Mesothelial cell of epicardium (in vitro differentiated cells): ENCODE data around the gene TEX30. TPM values are rescaled to one million over a fixed set of nuclear protein-coding genes. Genes with fewer than 3 reads are reported as not detected.

Source experiments
- DNase-seq, 2 experiments: peaks; one replicate each; pipeline ENCODE4 v3.0.0; 2021; ENCODE audit warnings: low spot score in 2 of 2; ENCODE audit not compliant: unreplicated experiment in 2 of 2
- H3K27ac Mint-ChIP-seq: 2 replicates; pipeline ENCODE4 v1.8.0; 2021; ENCODE audit warnings: mixed read lengths
- H3K27me3 Mint-ChIP-seq: 2 replicates; pipeline ENCODE4 v1.8.0; 2021; ENCODE audit warnings: low read depth, mixed read lengths
- H3K36me3 Mint-ChIP-seq: 2 replicates; pipeline ENCODE4 v1.8.0; 2021; ENCODE audit warnings: mixed read lengths
- H3K4me1 Mint-ChIP-seq: 2 replicates; pipeline ENCODE4 v1.8.0; 2021; ENCODE audit warnings: mixed read lengths
- H3K4me3 Mint-ChIP-seq: 2 replicates; pipeline ENCODE4 v1.8.0; 2021; ENCODE audit warnings: mild to moderate bottlenecking, moderate library complexity, mixed read lengths
- H3K9me3 Mint-ChIP-seq: 2 replicates; pipeline ENCODE4 v1.8.0; 2021; ENCODE audit warnings: mixed read lengths
- total RNA-seq: library from RNA; stranded (reverse); gene quantifications from 3 replicates; pipeline ENCODE4 v1.2.1, GENCODE V29; 2021
- TF ChIP-seq, protein P1 (sequence below): fragments of 200-600 bp; sonication (generic); IDR thresholded peaks from one replicate; pipeline ENCODE4 v1.5.0; 2021; ENCODE audit warnings: antibody characterized with exemption; ENCODE audit not compliant: unreplicated experiment

Gene TEX30
- total RNA-seq: 7.8 to 8.6 TPM (median 8.1 TPM) in 3 replicates

DNA sequence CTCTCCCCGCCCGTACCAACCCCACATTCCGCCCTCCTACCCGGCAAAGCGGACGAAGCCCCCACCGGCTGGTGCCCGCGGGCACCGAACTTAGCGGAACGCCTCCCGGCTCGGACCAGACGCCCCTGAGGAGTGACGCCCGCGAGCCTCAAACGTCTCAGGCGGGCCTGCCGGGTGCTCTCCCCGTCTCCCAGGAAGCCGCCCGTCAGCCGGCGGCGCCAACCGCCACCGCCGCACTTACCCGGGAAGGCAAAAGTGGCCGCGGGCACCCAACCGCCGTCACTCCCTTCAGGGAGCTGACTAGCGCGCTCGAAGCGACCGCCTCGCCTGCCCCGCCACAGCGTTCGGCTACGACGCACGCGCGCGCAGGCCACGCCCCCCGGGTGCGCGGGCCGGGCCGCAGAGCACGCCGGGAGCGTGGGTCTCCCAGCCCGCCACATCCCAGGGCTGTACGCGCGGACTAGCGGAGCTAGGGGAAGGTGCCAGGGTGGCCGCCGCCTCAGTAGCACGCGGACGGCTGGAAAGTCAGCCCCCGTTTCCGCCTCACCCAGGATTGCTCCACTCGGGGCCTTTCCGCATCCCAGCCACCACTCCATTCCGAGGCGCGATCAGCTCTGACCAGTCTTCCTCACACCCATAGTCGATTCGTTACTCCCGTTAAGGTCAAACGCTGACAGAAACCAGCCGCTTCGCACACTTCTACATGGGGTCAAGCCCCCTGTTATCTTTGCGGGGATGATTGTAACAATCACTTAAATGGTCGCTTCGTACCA lies at the start of gene TEX30:
TEX30 (minus strand) TSS at position 346 of the 773 bp plus-strand sequence. CDS start 3,760 bp downstream, outside the sequence.
- TF ChIP-seq, protein P1, sequence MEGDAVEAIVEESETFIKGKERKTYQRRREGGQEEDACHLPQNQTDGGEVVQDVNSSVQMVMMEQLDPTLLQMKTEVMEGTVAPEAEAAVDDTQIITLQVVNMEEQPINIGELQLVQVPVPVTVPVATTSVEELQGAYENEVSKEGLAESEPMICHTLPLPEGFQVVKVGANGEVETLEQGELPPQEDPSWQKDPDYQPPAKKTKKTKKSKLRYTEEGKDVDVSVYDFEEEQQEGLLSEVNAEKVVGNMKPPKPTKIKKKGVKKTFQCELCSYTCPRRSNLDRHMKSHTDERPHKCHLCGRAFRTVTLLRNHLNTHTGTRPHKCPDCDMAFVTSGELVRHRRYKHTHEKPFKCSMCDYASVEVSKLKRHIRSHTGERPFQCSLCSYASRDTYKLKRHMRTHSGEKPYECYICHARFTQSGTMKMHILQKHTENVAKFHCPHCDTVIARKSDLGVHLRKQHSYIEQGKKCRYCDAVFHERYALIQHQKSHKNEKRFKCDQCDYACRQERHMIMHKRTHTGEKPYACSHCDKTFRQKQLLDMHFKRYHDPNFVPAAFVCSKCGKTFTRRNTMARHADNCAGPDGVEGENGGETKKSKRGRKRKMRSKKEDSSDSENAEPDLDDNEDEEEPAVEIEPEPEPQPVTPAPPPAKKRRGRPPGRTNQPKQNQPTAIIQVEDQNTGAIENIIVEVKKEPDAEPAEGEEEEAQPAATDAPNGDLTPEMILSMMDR: no peak
- Mint-ChIP-seq H3K27ac (peak within 1 kb of the TSS; percentile 71), H3K4me1 (peaks cover 14% of the 10 kb centered on the region), H3K27me3 (no peaks in the 10 kb centered on the region), H3K9me3 (no peaks in the 10 kb centered on the region), H3K4me3 (peak within 1 kb of the TSS; percentile 88), H3K36me3 (no peaks in the 10 kb centered on the region)
- peak; percentile 78 to 89 for DNase-seq

DNA sequence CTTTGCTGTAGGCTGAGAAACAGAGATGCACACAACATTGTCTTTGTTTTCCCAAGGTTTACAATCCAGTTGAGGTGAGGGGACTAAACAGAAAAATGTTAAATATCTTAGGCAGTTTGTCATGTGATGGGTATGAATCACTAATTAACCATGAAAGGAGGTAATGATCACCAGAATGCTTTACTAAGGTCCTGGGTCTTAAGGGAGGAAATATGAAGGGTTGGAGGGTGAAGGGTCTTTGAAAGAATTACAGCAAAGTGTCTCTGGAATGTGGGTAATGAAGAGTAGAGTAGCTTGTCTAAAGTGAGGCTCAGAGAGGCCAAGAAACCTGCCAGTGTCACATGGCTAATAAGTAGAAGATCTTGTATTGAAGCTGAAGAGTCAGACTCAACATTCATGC lies 44.3 kb upstream of the TEX30 start:
- Mint-ChIP-seq H3K4me3 (no peak overlapping the region), H3K27ac (peak overlapping the region; percentile 48), H3K27me3 (no peaks in the 10 kb centered on the region), H3K9me3 (peaks cover 4% of the 10 kb centered on the region), H3K36me3 (peaks cover 35% of the 10 kb centered on the region), H3K4me1 (peaks cover 35% of the 10 kb centered on the region)
- TF ChIP-seq, protein P1: no peak
- DNase-seq: no peak

- TF ChIP-seq, protein P1: no peak
- Mint-ChIP-seq H3K4me1 (peaks cover 42% of the 10 kb centered on the region), H3K36me3 (peaks cover 30% of the 10 kb centered on the region), H3K27me3 (no peaks in the 10 kb centered on the region), H3K9me3 (peaks cover under 1% of the 10 kb centered on the region), H3K27ac (peak overlapping the region; percentile 70), H3K4me3 (no peak overlapping the region)
- DNase-seq: no peak
Measured at GRCh38 chr13:102817241-102817640, 43.7 kb upstream of the TEX30 start.

DNA sequence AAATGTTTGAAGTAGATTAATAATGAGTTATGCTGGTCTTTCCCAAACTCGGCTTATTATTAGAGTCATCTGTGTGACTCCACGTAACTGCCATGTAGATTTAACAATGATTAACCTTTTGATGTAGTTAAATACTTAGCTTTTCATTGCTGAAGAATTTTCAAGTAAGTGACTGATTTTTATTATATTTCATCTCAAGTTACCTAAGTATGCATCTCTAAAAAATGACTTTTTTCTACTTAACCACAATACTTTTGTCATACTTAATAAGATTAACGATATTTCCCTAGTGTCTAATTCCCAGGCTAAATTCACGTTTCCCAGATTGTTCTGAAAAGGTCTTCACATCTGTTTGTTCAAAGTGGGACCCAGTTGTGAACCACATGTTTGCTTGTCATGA lies 43.1 kb upstream of the TEX30 start:
- H3K27ac Mint-ChIP-seq: peak overlapping the region; percentile 70
- H3K36me3 Mint-ChIP-seq: peaks cover 30% of the 10 kb centered on the region
- DNase-seq: no peak
- TF ChIP-seq, protein P1: no peak
- H3K9me3 Mint-ChIP-seq: peaks cover 6% of the 10 kb centered on the region
- no peaks in the 10 kb centered on the region for H3K27me3 Mint-ChIP-seq
- peaks cover 47% of the 10 kb centered on the region for H3K4me1 Mint-ChIP-seq
- H3K4me3 Mint-ChIP-seq: no peak overlapping the region

- Mint-ChIP-seq H3K9me3 (peaks cover 9% of the 10 kb centered on the region), H3K27ac (no peak overlapping the region), H3K4me1 (peaks cover 47% of the 10 kb centered on the region), H3K36me3 (peaks cover 34% of the 10 kb centered on the region), H3K27me3 (no peaks in the 10 kb centered on the region), H3K4me3 (no peak overlapping the region)
- TF ChIP-seq, protein P1: no peak
- DNase-seq: no peak
Measured at GRCh38 chr13:102815788-102816187, 42.2 kb upstream of the TEX30 start.
